Left lobe of liver (tissue), 2 donors: Measurements from ENCODE around the gene SYNJ2. TPM values are rescaled to one million over a fixed set of nuclear protein-coding genes. Genes with fewer than 3 reads are reported as not detected.

Source experiments
- ATAC-seq: fragments of 200-7000 bp; cut with Tn5 transposase; one replicate; pipeline ENCODE4 v1.9.1; 2020; ENCODE audit warnings: mild to moderate bottlenecking, moderate library complexity
- DNase-seq: peaks from one replicate; pipeline ENCODE4 v3.0.0-alpha.2; 2020; ENCODE audit warnings: low spot score
- total RNA-seq: library from RNA; stranded (reverse); gene quantifications from one replicate; pipeline ENCODE4 v1.2.1, GENCODE V29; 2021
- donor health status: DM: no; HTN: no; CAD: no; lungs with moderate emphysema.
- donor health status: DM: no; HTN: yes; CAD: no.

The SYNJ2 gene
- total RNA-seq, 1 donor from 2014 or later, result 5.5 TPM

DNA sequence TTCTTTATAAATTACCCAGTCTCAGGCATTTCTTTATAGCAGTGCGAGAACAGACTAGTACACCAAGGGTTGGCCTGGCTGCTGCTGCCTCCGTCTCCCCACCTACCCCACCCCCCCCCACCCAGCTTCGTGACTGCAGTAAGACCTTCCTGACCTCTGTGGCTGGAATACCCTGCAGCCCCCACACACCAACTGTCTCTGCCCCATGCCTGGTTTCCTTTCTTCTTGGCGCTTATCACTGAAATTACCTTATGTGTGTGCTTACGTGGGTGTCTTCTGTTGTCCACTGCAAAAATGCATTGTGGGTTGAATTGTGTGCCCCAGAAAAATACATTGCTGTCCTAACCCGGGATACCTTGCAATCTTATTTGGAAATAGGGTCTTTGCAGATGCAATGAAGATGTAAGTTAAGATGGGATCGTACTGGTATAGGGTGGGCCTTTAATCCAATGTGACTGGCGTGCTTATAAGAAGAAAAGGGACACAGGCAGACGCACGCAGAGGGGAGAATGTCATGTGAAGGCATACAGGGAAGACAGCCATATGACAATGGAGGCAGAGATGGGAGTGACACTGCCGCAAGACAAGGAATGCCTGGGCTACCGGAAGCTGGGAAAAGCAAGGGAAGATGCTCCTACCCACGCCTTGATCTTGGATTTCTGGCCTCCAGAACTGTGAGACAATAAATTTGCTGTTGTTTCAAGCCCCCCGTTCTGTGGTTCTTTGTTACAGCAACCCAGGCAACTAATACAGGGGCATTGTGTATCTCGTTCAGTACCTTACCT is 15.4 kb downstream of the SYNJ2 start:
- DNase-seq (no peak), ATAC-seq (no peak)

DNA sequence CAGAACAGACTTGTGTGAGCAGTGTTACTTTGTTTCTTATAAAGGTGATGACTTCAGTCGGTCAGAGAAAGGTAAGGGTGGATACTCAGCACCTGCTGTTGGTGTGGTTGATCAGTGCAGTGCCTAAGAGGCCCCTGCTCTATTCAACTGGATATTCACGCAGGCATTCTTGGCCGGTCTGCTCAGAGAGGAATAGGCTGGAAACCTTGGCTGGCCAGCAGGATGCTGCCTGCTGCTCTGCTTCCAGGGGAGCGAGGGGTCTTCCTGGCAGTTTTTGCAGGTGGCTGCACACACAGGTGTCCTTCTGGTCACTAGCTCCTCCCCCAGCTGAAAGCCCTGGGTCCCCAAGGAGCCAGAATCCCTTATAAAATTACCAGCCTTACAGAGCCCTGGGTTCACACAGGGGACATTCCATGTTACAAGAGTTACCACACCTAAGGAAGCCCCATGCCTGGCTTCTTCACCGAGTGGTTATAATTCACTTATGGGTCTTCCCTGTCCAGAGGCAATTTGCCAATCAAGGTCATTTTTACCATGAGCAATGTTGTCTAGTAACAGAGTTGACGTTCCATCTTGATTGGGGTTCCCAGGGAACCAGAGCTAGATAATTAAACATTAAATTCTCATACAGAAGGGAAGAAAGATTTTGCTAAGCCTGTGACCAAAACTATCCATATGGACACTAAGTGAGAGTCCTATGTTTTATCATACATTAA is 16.4 kb downstream of the SYNJ2 start:
- ATAC-seq, result no peak

DNA sequence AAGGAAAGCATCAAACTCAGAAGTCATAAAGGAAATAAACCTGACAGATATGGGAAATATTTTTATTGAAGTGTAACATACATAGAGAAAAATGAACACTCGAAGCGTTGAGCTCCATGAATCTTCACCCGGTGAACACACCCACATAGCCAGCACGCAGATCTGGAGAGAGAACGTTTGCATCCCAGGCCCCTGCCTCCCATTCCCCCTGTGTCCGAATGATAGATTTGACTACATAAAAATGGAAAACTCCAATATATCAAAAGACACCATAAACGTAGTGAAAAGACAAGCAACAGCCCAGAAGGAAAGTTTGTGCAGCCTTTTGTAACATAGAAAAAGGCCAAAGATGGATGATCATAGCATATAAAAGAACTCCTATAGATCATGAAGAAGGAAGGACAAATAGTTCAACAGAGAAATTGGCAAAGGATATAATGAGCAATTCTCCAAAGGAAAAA is 17.1 kb downstream of the SYNJ2 start:
- DNase-seq (no peak), ATAC-seq (no peak)

More for the DNA sequence above, 16.4 kb downstream of the SYNJ2 start:
- DNase-seq, result no peak

DNA sequence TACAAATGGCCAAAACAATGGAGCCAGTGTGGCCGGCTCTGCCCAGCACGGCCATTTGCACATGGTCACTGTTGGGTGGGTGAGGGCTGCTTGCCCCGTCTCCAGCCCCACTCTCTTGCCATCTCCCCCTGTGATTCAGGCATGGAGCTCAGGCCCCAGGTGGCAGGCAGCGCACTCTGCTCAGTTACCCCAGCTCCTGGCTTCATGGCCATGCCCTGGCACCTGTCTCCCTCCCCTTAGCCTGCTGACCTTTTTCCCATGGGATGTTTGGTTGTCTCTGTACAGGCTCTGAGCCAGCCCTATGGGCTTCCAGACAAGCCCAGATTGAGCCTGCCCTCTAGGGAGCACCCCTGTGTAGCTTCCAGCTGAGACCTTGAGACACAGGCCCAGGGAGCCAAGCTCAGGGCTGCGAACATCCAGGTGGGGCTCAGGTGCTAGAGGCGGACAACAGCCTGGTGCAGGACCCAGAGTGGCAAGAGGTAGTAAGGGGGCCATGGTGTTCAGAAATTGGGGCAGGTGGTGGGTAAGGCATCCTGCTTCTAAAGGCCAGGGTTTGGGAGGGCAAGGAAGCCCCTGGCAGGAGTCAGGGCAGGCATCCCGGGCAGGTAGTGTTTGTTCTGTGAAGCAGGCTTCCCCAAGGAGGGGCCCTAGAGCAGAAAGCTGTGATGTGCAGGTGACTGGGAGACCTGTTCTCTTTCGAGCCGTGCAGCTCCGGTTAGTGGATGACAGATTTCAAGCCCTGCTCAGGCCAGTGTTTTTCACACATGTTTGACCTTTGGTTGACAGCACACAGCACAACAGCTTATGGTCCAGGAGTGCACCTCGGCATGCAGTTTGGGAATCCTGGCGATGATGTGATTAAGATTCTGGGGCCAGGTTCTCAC is 17.7 kb downstream of the SYNJ2 start:
- ATAC-seq (peak; percentile 92), DNase-seq (peak; percentile 72)

DNA sequence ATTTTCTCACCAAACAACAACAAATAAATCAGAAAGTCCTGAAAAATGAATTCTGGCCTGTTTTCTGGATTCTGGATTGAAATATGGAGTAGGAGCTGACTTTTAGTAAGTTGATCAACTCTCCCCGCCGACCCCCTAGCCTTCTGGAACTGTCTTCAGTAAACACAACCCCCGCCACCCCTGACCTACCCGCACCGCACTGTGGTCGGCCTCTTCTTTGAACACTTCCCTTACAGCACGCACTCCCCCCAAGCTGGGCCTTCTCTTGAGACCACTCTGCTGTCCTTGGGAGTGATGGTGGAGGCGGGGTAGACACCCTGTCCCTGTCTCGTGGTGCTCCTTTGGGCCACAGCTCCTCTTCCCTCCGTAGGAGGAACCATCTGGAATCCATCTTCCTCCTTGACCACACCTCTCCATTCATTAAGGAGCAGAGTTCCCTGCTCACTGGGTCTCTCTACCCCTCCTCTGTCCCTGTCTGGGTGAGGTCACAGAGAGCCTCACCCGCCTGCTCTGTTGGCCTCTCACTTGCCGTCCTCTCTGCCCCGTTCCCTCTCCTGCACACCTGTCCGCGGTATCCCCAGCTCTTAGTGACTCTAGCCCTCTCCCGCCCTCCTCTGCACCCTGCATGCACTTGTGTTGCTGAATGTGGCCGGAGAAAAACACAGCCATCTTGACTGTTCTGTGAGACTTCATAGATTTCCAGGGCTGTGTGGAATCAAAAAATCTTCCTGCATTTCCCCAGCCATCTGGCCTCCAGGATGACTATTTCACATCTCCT is 19.1 kb downstream of the SYNJ2 start:
- no peak for DNase-seq
- ATAC-seq, result no peak

DNA sequence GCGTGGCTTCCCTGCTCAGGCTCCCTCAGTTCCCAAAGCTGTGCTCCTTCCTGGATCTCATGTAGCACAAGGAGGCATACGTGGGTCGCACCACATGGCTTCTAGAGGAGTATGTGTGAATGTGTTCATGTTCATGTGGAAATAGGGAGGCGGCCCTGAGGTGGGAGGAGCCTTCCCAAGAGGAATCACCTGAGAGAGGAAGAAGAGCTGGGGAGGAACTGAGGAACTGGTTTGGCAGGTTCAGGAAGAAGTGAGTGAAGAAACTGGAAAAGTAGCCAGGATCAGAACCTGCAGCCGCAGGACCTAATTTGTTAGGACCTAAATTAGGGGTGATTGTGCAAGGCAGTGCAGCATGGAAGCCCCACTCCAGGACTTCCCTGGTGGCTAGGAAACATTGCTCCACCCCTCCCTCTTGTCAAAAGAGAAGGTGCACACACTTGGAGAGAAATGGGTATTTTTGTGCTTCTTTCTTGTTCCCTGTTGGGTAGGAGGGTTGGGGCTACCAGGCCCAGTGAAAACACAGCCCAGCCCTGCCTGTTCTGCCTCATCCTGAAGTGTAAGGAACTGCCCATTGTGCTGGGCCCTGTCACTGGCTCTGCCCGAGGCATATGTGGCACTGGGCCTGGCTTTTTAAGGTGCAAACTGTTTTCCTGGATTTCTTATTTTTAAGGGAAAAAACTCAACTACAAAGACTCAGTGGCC is 20.7 kb downstream of the SYNJ2 start:
- no peak for DNase-seq
- ATAC-seq, result no peak

DNA sequence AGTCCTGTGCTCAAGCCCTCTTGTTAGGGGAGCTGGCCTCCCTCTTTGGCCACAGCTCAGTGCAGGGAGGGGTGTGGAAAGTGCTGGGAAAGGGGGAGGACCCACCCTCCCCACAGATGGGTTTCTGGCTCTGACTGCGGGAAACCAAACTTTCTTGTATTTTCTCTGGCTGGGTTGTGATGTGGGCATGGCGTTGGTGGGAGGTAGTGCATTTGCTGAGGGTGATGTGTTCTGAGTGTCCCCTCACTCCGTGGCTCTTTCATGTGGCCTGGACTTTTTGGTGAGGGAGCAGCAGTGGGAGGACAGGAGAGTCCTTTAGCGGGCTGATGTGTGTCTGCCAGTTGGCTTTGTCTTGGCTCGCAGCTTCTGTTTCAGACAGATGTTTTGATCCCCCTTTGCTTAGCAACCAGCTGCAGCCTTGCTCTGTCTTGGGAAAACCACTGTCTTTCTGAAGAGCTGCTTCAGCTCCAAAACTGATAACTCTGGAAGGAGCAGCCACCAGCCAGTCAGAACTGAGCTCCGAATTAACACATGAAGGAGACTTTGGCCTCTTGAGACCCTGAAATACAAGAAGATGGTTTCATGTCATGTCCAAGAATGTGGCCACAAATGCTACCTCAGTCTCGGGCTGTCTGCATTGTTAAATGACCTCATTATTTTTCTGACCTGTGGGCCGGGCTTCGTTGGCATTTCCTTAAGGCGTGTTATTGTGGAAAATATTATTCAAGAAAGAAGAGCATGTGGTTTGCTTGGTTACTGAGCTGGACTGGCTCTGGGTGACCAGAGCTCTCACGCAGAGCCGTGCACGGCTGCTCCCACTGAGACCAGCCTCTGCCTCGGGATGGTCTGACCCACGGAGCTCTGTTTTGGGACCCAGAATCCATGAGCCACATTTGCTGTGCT is 21.5 kb downstream of the SYNJ2 start:
- no peak for ATAC-seq

DNA sequence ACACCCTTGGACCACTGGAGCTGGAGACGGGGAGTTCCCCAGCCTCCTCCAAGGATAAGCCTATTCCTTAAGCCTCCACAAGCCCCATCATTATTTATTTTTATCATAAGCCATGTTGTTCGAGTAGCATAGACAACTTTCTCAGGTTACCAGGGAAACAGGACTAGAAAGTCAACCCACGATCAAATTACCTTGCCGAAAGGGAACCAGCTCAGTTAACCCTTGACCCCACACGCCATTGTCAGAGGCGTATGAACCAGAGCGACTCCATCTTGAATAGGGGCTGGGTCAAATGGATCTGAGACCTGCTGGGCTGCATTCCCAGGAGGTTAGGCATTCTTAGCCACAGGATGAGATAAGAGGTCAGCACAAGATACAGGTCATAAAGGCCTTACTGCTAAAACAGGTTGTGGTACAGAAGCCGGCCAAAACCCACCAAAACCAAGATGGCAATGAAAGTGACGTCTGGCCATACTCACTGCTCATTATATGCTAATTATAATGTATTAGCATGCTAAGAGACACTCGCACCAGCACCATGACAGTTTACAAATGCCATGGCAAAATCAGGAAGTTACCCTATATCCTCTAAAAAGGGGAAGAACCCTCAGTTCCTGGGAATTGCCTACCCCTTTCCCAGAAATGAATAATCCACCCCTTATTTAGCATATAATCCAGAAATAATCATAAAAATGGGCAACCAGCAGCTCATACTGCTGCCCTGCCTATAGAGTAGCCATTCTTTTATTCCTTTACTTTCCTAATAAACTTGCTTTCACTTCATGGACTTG is 22.4 kb downstream of the SYNJ2 start:
- no peak for ATAC-seq
- no peak for DNase-seq

More for the DNA sequence above, 21.5 kb downstream of the SYNJ2 start:
- no peak for DNase-seq

DNA sequence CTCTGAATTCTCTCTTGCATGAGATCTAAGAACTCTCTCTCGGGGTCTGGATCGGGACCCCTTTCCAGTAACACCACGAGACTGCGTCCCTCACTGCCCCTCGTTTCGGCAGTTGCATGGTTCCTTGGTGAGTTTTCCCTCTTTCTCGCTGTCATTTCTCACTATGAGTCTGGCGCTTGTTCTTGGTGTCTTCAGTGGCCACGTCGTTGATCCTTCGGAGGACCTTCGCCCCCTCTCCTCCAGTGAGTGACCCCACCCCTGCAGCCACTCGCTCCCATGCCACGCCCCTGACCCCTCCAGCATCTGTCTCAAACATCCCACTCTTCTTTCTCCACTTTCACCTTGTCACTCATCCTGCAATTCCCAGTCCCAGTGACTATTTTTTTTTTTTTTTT is 23.0 kb downstream of the SYNJ2 start:
- no peak for DNase-seq
- no peak for ATAC-seq

DNA sequence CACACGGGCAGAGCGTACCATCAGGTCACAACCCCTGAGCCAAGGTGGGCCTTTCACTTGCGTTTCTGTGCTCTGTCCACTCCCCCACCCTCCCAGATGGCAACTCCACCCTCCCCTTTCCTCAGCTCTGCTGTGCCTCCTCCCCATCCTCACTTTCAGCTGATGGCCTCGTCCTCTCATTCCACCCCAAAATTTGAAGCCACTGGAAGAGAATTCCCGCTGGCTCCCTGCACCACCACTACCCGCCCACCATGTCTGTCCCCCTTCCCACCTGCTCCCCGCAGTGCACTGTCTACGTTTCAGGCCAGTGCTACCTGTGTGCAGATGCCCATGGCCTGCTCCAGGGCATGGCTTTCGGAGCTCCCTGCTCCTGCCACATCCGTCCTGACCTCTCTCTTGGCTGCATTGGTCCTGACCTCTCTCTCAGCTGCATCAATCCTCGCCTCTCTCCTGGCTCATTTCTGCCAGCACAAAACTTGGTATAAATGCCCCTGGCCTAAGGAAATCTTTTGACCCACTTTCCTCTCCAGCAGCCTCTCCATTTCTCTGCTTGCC is 24.0 kb downstream of the SYNJ2 start:
- ATAC-seq, result no peak
- no peak for DNase-seq

DNA sequence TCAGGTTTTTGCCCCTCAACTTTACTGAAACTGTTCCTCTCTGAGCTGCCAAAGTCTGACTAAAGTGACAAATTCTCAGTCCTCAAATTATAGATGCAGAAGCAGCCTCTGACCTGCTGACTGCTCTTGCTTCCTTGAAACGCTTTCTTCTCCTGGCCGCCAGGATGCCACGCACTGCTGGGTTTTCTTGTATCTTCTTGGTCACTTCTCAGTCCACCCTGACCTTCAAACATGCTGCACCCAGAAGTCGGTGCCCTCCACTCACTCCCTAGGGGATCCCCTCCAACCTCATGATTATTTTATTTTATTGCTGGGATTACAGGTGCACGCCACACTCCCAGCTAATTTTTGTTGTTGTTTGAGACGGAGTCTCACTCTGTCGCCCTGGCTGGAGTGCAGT is 24.7 kb downstream of the SYNJ2 start:
- ATAC-seq, result no peak
- DNase-seq, result no peak

DNA sequence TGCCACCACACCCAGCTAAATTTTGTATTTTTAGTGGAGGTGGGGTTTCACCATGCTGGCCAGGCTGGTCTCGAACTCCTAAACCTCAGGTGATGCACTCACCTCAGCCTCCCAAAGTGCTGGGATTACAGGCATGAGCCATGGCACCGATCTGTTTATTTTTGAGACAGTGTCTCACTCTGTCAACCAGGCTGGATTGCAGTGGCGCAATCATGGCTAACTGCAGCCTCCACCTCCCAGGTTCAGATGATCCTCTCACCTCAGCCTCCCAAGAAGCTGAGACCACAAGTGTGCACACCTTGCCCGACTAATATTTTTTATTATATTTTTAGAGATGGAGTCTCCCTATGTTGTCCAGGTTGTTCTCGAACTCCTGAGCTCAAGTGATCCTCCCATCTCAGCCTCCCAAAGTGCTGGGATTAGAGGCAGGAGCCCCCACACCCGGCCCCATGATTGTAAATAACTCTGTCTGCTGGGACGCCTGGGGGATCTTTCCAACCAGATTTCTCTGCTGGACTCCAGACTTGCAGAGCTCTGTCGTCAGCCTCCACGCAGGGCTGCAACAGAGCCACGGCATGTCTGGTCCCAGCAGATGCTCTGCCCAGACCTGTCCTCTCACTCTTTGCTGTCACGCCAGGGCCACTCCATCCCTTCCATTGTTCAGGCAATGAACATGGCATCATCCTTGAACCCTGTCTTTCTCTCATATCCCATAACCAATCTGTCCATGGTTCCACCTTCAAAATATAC is 25.3 kb downstream of the SYNJ2 start:
- ATAC-seq, result no peak

DNA sequence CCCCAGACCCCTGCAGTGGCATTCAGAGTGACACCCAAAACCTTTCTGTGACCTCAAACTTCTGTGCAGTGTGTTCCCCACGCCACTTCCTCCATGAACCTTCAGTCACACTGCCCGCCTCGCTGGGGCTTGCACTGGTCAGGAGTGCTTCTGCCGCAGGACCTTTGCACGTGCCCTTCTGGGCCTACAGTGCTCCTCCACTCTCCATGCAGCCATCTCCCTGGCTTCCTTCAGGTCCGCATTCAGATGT is 27.1 kb downstream of the SYNJ2 start:
- ATAC-seq (peak; percentile 26), DNase-seq (no peak)

More for the DNA sequence above, 25.3 kb downstream of the SYNJ2 start:
- DNase-seq, result no peak

DNA sequence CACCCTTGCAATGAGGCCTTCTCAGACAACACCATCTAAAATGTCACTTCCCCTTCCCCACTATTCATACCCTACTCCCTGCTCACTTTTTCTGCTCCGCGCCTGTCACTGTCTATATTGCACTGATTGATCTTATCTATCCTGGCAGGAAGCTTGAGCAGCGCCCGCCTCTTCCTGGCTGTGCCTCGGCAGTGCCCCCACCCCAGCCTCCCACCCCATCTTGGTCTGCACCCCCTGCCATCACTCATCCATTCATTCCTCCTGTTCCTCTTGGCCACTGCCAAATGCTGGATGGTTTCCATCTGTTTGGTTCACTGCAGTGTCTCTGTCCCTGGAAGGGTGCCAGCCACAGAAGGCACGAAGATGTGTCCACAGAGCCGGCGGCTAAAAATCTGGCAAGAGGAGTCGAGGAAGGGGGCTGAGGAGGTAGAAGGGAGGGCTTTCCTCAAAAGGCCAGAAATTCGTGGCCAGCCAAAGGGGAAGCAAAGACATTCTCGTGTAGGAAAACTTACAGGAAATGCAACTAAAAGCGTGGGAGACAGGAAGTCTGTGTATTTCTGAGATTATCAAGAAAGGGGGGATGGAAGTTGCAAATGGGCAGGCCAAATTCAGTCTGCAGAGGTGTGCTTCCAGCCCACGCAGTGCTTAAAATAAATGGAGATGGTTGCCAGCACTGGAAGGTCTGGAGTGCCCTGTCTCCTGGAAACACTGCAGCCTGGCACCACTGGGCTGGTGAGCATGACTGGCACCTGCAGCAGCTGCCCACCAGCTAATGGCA is 27.6 kb downstream of the SYNJ2 start:
- ATAC-seq, result peak; percentile 78
- peak; percentile 78 for DNase-seq

DNA sequence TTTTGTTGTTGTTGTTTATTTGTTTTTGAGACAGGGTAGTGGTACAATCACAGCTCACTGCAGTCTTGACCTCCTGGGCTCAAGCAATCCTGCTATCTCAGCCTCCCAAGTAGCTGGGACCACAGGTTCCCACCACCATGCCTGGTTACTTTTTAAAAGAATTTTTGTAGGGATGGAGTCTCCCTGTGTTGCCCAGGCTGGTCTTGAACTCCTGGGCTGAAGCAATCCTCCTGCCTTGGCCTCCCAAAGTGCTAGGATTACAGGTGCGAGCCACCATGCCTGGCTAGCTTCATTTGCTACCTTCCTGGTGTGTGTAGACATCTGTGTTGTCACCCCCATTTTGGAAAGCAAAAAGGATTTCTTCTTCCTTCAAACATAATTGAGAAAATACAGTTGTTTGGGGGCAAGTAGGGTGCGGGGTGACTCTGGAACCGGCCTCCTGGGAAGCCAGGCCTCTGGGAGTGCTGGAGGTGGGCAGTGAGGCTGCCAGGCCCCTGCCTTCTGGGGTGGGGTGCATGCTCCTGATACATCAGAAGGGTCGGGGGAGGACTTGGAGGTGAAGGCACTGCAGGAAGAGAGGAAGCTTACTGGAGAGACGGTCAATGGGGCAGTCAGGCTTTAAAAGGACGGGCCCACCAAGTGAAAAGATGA is 28.4 kb downstream of the SYNJ2 start:
- ATAC-seq, result no peak
- no peak for DNase-seq
